ENCODE results near the gene IGSF9B.
"Not testable (repeated sequence)": the region's sequence is repeated elsewhere in the genome, so short reads cannot be mapped to it uniquely, and the experiment has no call there.

- not testable (repeated sequence) for TF ChIP-seq RB1 (IDR thresholded peaks at IDR 0.05; ENCODE audit: low read depth); REST (IDR thresholded peaks at IDR 0.05; ENCODE audit: borderline replicate concordance); REST (CRISPR knock-in tag; IDR thresholded peaks at IDR 0.05; ENCODE audit: low read depth); TAF1 (IDR thresholded peaks at IDR 0.05; ENCODE audit: control insufficient read depth, extremely low read depth, insufficient read depth, low read length, severe bottlenecking); USF2 (CRISPR knock-in tag; IDR thresholded peaks at IDR 0.05); TBL1XR1 (IDR thresholded peaks at IDR 0.05; ENCODE audit: low read length in 2 of 2); CHCHD3 (CRISPR knock-in tag; IDR thresholded peaks at IDR 0.05); ZNF780A (CRISPR knock-in tag; IDR thresholded peaks at IDR 0.05); CCAR2 (IDR thresholded peaks at IDR 0.05; ENCODE audit: low read depth, low read length); L3MBTL2 (IDR thresholded peaks at IDR 0.05)
- TF ChIP-seq, protein P1, sequence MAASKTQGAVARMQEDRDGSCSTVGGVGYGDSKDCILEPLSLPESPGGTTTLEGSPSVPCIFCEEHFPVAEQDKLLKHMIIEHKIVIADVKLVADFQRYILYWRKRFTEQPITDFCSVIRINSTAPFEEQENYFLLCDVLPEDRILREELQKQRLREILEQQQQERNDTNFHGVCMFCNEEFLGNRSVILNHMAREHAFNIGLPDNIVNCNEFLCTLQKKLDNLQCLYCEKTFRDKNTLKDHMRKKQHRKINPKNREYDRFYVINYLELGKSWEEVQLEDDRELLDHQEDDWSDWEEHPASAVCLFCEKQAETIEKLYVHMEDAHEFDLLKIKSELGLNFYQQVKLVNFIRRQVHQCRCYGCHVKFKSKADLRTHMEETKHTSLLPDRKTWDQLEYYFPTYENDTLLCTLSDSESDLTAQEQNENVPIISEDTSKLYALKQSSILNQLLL (CRISPR knock-in tag; IDR thresholded peaks at IDR 0.05; ENCODE audit: borderline replicate concordance), result not testable (repeated sequence)
- TF ChIP-seq, protein P2, sequence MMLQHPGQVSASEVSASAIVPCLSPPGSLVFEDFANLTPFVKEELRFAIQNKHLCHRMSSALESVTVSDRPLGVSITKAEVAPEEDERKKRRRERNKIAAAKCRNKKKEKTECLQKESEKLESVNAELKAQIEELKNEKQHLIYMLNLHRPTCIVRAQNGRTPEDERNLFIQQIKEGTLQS (IDR thresholded peaks at IDR 0.05), result not testable (repeated sequence)
- TF ChIP-seq, protein P2 (CRISPR knock-in tag; conservative IDR thresholded peaks at IDR 0.05), result not testable (repeated sequence)
Measured at GRCh38 chr11:134002819-134003218, 46.1 kb upstream of the IGSF9B start.
